Measurements from ENCODE around the gene GAK. TPM values are rescaled to one million over a fixed set of nuclear protein-coding genes. Genes with fewer than 3 reads are reported as not detected.

GAK gene
- total RNA-seq, 4 donors from 2014 or later, result 34.9 to 48.3 (median 44.5) TPM

- no peak for DNase-seq
- Histone ChIP-seq H3K27me3 (peaks cover 5 to 11% (median 8%) of the 10 kb centered on the region in 3 donors), H3K4me1 (no peaks in the 10 kb centered on the region), H3K36me3 (no peaks in the 10 kb centered on the region), H3K27ac (no peak overlapping the region), H3K4me3 (no peak overlapping the region), H3K9me3 (peaks cover 0 to 15% (median 10%) of the 10 kb centered on the region in 3 donors)
- TF ChIP-seq CTCF (IDR thresholded peaks at IDR 0.05 in 4 of 5, conservative IDR thresholded peaks at IDR 0.05 in 1 of 5) (no peak), POLR2A (IDR thresholded peaks at IDR 0.05) (no peak)
- in situ Hi-C loops (cut with MboI; ENCODE audit: low sequenced_read_pairs in 4 of 4), result no loop called here
- intact Hi-C loops (cut with DNase I; ENCODE audit: low total_unique reads), result no loop called here
- no peak for ATAC-seq
Measured at GRCh38 chr4:836750-837301, 95.3 kb downstream of the GAK start.

GRCh38 chr4:836003-836511, 96.1 kb downstream of the GAK start:
- intact Hi-C loops (cut with DNase I; ENCODE audit: low total_unique reads) (no loop called here), in situ Hi-C loops (cut with MboI; ENCODE audit: low sequenced_read_pairs in 4 of 4) (no loop called here)
- H3K27ac ChIP-seq, result no peak overlapping the region
- no peaks in the 10 kb centered on the region for H3K4me1 ChIP-seq
- ATAC-seq (no peak), DNase-seq (no peak)
- no peak for TF ChIP-seq POLR2A (IDR thresholded peaks at IDR 0.05)
- no peak for TF ChIP-seq CTCF (IDR thresholded peaks at IDR 0.05 in 4 of 5, conservative IDR thresholded peaks at IDR 0.05 in 1 of 5)
- H3K4me3 ChIP-seq, result no peak overlapping the region
- peaks cover 0 to 19% (median 10%) of the 10 kb centered on the region in 3 donors for H3K9me3 ChIP-seq
- peaks cover 8 to 15% (median 9%) of the 10 kb centered on the region in 3 donors for H3K27me3 ChIP-seq
- no peaks in the 10 kb centered on the region for H3K36me3 ChIP-seq

DNA sequence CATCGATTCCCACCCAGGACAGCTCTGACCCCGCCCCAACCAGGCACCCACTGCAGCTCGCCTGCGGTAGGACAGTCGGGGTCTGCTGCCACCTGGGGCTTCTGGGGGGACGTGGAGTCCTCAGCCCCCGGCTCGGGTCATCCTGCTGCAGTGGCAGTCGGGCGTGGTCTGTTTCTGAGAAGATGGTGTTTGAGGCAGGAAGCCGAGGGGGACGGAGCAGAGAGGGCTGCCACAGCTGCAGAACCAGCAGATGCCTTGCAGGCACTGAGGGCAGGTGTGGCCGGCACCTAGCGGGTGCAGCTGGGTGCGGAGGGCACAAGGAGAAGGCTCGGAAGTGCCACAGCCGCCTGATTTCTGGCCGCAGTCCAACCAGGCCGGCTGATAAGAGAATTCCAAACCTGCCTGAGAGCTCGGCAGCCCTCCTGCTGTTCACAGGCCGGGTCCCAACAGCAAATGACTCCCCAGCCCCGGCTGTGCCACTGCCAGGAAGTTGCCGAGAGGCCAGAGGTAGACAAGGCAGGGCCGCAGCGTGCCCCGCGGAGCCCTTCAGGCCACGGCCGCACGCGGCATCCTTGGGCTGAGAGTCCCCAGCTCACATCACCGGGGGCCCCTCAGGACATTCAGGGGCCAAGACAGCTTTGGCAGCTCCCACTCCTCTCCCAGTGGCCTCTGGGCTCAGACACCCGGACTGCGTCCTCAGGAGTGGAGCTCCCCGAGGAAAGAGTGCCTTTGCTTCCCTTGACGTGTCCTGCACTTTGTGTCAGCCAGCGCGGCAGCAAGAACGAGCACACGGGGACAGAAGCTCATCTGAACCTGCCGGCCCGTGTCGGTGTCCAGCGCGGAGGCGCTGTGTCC, 96.7 kb downstream of the GAK start:
- in situ Hi-C loops (cut with MboI; ENCODE audit: low sequenced_read_pairs in 4 of 4), result no loop called here
- no peak for TF ChIP-seq CTCF (IDR thresholded peaks at IDR 0.05 in 4 of 5, conservative IDR thresholded peaks at IDR 0.05 in 1 of 5)
- intact Hi-C loops (cut with DNase I; ENCODE audit: low total_unique reads), result no loop called here
- DNase-seq (no peak), ATAC-seq (no peak)
- Histone ChIP-seq H3K27me3 (peaks cover 11 to 15% (median 13%) of the 10 kb centered on the region in 3 donors), H3K9me3 (peaks cover 0 to 19% (median 10%) of the 10 kb centered on the region in 3 donors), H3K36me3 (no peaks in the 10 kb centered on the region), H3K27ac (no peak overlapping the region), H3K4me3 (no peak overlapping the region), H3K4me1 (no peaks in the 10 kb centered on the region)

DNA sequence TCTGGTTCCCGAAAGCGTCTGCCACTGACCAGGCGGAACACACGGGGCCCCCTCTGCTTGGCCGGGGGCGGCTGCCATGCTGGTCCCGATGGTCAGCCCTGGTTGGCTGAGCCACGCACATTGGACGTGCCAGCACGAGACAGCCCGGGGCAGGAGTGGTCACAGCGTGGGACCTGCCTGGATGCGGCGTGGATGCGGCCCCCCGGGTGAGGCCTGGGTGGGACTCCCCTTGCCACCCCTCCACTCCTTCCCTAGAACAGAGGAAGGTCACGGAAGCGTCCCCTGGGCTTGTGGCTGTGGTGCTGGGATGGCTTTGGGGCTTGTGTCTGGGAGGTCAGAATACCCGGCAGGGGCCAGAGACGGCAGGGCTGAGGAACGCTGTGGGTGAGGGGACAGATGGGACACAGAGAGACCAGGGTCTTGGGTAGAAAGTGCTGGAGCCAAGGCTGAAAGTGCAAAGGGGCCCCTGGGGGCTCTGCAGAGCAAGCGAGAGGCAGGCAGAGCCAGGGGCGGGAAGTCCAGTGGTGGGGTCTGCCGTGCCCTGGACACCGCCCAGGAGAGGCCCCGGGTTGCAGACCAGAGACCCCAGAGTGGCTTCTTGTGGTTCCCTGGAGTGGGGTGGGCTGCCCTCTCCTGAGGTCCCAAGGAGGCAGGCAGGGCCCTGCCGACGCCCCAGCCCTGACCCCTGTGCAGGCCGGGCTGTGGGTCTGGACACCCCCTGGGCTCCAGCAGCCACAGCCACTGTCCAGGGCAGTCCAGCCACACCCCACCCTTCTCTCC, 97.6 kb downstream of the GAK start:
- no peaks in the 10 kb centered on the region for H3K4me1 ChIP-seq
- in situ Hi-C loops (cut with MboI; ENCODE audit: low sequenced_read_pairs in 4 of 4), result no loop called here
- ATAC-seq, result no peak
- H3K9me3 ChIP-seq, result peaks cover 0 to 19% (median 10%) of the 10 kb centered on the region in 3 donors
- H3K36me3 ChIP-seq, result no peaks in the 10 kb centered on the region
- DNase-seq, result no peak
- TF ChIP-seq POLR2A (IDR thresholded peaks at IDR 0.05) (no peak), CTCF (IDR thresholded peaks at IDR 0.05 in 4 of 5, conservative IDR thresholded peaks at IDR 0.05 in 1 of 5) (no peak)
- intact Hi-C loops (cut with DNase I; ENCODE audit: low total_unique reads), result no loop called here
- peaks cover 11 to 21% (median 21%) of the 10 kb centered on the region in 3 donors for H3K27me3 ChIP-seq
- H3K27ac ChIP-seq, result no peak overlapping the region
- H3K4me3 ChIP-seq, result no peak overlapping the region

Data from gastrocnemius medialis (tissue), 4 donors.